Progenitor cell of endocrine pancreas (in vitro differentiated cells): Measurements from ENCODE around the gene ATF3. TPM values are rescaled to one million over a fixed set of nuclear protein-coding genes. Genes with fewer than 3 reads are reported as not detected.

Experiments
- DNase-seq: peaks from one replicate; pipeline ENCODE4 v3.0.0; 2021; ENCODE audit warnings: low spot score; ENCODE audit not compliant: unreplicated experiment
- H3K27ac Mint-ChIP-seq: 2 replicates; pipeline ENCODE4 v1.8.0; 2021; ENCODE audit warnings: mild to moderate bottlenecking, moderate library complexity, mixed read lengths
- H3K27me3 Mint-ChIP-seq: 2 replicates; pipeline ENCODE4 v1.8.0; 2021; ENCODE audit warnings: mixed read lengths
- H3K36me3 Mint-ChIP-seq: 2 replicates; pipeline ENCODE4 v1.8.0; 2022; ENCODE audit warnings: mixed read lengths; ENCODE audit not compliant: insufficient read depth
- H3K4me1 Mint-ChIP-seq: 2 replicates; pipeline ENCODE4 v1.8.0; 2021; ENCODE audit warnings: low read depth, mixed read lengths
- H3K4me3 Mint-ChIP-seq: 2 replicates; pipeline ENCODE4 v1.8.0; 2021; ENCODE audit warnings: low read depth, mild to moderate bottlenecking, moderate library complexity, mixed read lengths
- H3K9me3 Mint-ChIP-seq: 2 replicates; pipeline ENCODE4 v1.8.0; 2021; ENCODE audit warnings: low read depth, mixed read lengths
- total RNA-seq: library from RNA; stranded (reverse); gene quantifications from 2 replicates; pipeline ENCODE4 v1.2.1, GENCODE V29; 2021
- TF ChIP-seq, protein P1 (sequence below): fragments of 200-600 bp; sonication (generic); IDR thresholded peaks from one replicate; pipeline ENCODE4 v1.5.0; 2021; ENCODE audit warnings: antibody characterized with exemption, mild to moderate bottlenecking; ENCODE audit not compliant: unreplicated experiment

ATF3 gene
- total RNA-seq, 1 donor from 2014 or later: 14.6 TPM

DNA sequence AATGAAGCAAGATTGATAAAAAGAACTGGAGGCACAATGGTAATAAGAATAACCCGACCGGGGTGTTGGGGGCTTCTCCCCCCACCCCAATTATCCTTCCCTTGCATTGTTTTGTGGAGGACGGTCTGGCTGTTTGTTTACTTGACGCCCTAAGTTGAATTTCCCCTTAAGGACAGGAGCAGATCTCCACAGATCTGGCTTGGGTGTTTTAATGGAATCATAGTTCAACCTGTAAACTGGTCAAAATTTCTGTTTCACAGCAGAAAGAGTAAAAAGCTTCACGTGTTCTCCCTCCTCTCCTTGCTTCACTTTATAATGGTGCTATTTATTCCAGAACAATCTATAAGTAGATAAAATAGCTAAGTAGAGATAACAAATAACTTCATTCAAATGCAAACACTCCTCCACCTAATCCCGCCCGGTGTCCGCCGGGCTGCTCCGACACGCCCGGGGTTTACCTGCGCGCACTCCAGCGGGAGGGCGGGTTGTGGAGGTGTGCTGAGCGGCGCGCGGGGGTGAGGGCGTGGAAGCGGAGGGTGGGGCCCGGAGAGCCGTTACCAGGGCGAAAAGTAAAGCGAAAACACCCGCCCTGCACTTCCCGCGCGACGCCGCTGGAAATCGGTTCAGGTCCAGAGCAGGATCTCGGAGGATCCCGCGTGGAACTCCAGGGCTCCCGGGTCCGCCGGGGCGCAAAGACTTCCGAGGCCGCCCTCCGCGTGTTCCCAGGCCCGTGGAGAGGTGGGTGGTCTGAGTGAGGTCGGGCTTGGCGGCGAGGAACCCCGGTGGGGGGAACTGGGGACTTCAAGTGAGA, 2.0 kb upstream of the ATF3 start:
- H3K36me3 Mint-ChIP-seq: peaks cover 1% of the 10 kb centered on the region
- H3K4me1 Mint-ChIP-seq: peaks cover 33% of the 10 kb centered on the region
- DNase-seq: peak; percentile 34
- TF ChIP-seq, protein P1, sequence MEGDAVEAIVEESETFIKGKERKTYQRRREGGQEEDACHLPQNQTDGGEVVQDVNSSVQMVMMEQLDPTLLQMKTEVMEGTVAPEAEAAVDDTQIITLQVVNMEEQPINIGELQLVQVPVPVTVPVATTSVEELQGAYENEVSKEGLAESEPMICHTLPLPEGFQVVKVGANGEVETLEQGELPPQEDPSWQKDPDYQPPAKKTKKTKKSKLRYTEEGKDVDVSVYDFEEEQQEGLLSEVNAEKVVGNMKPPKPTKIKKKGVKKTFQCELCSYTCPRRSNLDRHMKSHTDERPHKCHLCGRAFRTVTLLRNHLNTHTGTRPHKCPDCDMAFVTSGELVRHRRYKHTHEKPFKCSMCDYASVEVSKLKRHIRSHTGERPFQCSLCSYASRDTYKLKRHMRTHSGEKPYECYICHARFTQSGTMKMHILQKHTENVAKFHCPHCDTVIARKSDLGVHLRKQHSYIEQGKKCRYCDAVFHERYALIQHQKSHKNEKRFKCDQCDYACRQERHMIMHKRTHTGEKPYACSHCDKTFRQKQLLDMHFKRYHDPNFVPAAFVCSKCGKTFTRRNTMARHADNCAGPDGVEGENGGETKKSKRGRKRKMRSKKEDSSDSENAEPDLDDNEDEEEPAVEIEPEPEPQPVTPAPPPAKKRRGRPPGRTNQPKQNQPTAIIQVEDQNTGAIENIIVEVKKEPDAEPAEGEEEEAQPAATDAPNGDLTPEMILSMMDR: no peak
- peaks cover 79% of the 10 kb centered on the region for H3K27me3 Mint-ChIP-seq
- H3K4me3 Mint-ChIP-seq: peak overlapping the region; percentile 73
- H3K27ac Mint-ChIP-seq: peak overlapping the region; percentile 97
- H3K9me3 Mint-ChIP-seq: no peaks in the 10 kb centered on the region

DNA sequence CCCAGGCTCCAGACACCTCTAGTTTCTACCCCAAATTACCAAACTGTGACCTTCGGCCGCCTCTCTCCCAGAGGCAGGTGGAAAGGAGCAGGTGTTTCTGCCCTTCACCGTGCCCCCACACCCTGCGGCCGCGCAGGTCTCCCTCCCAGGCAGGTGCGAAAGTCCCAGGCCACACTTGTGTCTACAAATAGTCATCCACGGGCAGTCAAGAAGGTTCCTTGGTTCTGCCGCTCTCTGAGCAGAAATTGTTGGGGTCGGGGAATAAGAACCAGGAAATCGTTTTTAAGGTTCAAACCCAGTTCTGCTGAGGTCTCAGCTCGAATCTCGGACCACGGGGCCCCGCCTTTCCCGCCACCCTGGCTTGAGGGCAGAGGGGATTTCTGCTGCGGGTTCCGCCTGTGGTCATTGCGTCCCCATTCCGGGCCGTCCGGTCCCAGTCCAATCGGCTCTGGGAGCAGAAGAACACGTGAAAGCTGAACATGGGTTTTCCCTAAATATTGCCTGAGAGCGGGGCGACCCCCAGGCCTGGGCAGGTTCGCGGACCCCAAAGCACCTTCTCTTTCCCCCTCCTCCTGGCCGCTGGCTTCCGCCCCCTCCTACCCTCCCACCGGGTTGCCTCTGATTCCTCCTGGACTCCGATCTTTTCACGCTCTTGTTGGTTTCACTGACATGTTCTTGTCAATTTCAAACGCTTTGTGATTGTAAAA, 1.2 kb upstream of the ATF3 start:
- Mint-ChIP-seq H3K36me3 (peaks cover 1% of the 10 kb centered on the region), H3K4me1 (peaks cover 33% of the 10 kb centered on the region), H3K4me3 (peak overlapping the region; percentile 73), H3K9me3 (no peaks in the 10 kb centered on the region), H3K27ac (peak overlapping the region; percentile 97), H3K27me3 (peaks cover 72% of the 10 kb centered on the region)
- DNase-seq: peak; percentile 14
- TF ChIP-seq, protein P1: no peak

DNA sequence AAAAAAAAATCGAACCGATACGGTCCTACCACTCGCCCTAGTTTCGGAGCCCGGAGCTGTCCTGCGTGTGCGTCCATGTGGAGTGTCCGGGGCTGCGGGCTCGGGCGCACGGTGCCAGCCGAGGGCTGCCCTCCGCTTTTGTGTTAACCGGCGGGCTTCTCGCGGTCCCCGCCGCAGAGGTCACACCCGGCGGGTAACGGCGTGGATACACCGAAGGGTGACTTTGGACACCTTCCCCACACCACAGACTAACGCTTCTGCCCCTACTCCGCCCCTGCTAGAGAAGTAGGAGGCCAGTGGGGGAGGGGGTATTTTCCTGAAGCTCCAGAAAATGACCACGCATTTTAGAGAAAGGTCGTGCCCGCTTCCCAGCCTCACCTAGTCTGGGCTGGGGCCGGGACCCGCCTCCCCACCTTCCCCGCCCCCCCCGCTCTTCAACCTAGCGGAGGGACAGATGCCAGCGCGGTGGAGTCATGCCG, 609 bp upstream of the ATF3 start:
- Mint-ChIP-seq H3K4me3 (peak overlapping the region; percentile 73), H3K27me3 (peaks cover 70% of the 10 kb centered on the region), H3K27ac (peak overlapping the region; percentile 97), H3K36me3 (peaks cover 1% of the 10 kb centered on the region), H3K9me3 (no peaks in the 10 kb centered on the region), H3K4me1 (peaks cover 33% of the 10 kb centered on the region)
- TF ChIP-seq, protein P1: no peak
- DNase-seq: no peak

DNA sequence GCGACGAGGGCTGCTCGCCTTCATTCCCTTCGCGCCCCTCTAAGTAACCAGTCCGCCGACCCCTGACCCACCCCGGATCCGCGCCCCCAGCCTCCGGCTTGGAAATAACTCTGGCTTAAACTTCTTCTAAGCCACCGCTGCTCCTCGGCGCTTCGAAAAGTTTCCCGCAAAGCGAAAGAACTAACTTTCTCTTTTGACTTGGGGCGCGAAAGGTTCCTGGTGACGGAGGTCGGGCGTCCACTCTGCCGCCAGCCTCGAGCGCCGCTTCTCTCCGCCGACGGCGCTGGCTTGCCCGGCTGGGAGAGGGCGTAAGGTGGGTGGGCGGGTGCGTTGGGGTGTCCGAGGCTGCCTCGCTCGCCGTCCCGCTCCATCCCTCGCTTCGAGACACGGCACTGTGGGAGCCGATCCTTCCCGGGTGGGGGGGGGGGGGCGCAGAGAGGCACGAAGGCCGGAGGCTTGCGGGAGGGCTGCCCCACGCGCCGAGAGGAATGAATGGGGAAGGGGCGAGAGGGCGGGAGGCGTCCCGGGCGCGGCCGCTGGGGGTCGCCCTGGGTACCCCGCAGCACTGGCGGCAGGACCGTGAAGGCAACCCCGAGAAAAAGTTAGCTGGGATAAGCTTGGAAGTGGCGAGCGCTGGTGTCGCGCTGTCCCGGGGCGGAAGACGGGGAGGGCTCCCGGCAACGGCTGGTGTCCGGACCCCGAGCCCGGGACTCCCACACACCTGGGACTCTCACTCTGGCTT, 569 bp downstream of the ATF3 start:
- Mint-ChIP-seq H3K36me3 (peaks cover 1% of the 10 kb centered on the region), H3K9me3 (no peaks in the 10 kb centered on the region), H3K4me3 (peak overlapping the region; percentile 73), H3K27me3 (peaks cover 58% of the 10 kb centered on the region), H3K4me1 (peaks cover 33% of the 10 kb centered on the region), H3K27ac (peak overlapping the region; percentile 97)
- TF ChIP-seq, protein P1: peak; percentile 86
- DNase-seq: peak; percentile 77
